ENCODE data around the gene MORC1.

The MORC1 gene

DNA sequence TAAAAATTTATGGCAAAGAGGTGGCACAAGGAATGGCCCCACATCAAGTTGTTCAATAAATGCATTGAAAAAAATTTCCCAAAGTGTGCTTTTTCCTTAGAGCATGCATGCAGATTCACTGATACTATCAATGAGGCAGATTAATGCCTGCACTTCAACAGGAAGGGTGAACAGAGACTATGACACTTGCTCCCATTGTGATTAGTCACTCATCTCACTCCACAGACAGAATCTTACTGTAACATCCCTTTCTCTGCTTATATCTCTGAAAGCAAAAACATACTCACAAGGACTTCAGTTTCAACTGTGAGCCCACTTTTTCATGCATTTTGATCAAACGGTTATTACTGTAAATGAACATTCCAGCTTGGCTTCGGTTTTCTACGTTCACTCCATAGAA is 60.9 kb downstream of the MORC1 start:
- H3K27ac ChIP-seq (ENCODE audit: low read length), result no peak overlapping the region
- no peak overlapping the region for H3K9ac ChIP-seq (ENCODE audit: low read length)
- peaks cover 27% of the 10 kb centered on the region for H3F3A ChIP-seq (ENCODE audit: insufficient read depth, low read length)
- DNase-seq, result no peak
- H3K4me1 ChIP-seq (ENCODE audit: low read length), result peaks cover 68% of the 10 kb centered on the region
- H4K20me1 ChIP-seq (ENCODE audit: insufficient read depth, low read length), result no peaks in the 10 kb centered on the region
- H3K36me3 ChIP-seq (replicated peaks; ENCODE audit: insufficient read depth, low read length), result peaks cover 14% of the 10 kb centered on the region
- no peak overlapping the region; the same call in 1 of the 2 replicates for H3K4me2 ChIP-seq (ENCODE audit: low read depth, low read length)
- H3K9me2 ChIP-seq (replicated peaks; ENCODE audit: insufficient read depth, low read length), result no peaks in the 10 kb centered on the region
- no peaks in the 10 kb centered on the region for H3K9me3 ChIP-seq (replicated peaks; ENCODE audit: insufficient read depth, low read length)
- no peak overlapping the region for H3K4me3 ChIP-seq (ENCODE audit: low read length)
- H3K27me3 ChIP-seq (replicated peaks; ENCODE audit: insufficient read depth, low read length), result no peaks in the 10 kb centered on the region
- no peak overlapping the region for H2AFZ ChIP-seq (ENCODE audit: low read length)
- TF ChIP-seq, protein P1, sequence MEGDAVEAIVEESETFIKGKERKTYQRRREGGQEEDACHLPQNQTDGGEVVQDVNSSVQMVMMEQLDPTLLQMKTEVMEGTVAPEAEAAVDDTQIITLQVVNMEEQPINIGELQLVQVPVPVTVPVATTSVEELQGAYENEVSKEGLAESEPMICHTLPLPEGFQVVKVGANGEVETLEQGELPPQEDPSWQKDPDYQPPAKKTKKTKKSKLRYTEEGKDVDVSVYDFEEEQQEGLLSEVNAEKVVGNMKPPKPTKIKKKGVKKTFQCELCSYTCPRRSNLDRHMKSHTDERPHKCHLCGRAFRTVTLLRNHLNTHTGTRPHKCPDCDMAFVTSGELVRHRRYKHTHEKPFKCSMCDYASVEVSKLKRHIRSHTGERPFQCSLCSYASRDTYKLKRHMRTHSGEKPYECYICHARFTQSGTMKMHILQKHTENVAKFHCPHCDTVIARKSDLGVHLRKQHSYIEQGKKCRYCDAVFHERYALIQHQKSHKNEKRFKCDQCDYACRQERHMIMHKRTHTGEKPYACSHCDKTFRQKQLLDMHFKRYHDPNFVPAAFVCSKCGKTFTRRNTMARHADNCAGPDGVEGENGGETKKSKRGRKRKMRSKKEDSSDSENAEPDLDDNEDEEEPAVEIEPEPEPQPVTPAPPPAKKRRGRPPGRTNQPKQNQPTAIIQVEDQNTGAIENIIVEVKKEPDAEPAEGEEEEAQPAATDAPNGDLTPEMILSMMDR (IDR thresholded peaks at IDR 0.05; ENCODE audit: low read length), result no peak
- TF ChIP-seq EZH2phosphoT487 (IDR thresholded peaks at IDR 0.05; ENCODE audit: low read length) (no peak), EZH2 (optimal IDR thresholded peaks at IDR 0.05; ENCODE audit: low read depth, low read length) (no peak)
- 0 out of 2 replicates have a peak, but pooled peaks cover 4% of the 10 kb centered on the region for H3K79me2 ChIP-seq (ENCODE audit: low read length)

DNA sequence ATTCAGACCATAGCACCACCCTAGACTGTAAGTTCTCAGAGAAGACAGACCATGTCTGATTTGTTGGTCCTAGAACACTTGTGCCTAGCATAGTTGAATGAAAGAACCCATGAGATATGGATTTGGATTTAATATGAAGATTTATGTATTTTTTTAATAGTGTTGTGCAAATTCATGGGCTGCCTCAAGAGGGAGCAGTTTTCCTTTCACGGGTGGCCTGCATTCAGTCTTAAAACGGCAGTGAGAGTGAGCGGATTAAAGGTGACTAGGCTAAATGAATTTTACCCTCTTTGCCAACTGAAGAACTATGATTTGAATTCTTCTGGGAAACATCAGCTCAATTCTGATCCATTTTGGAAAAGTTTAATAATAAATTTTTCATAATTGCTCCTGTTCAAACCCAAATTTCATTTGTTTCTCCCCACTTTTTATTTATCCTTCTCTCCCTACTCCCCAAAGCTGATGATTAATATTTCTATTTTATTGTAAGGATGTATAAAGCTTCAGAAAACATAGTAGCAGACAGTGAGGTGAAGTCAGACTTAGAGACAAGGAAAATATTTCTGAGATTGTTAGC is 67.3 kb downstream of the MORC1 start:
- Histone ChIP-seq H3K79me2 (ENCODE audit: low read length) (0 out of 2 replicates have a peak, but pooled peaks cover 6% of the 10 kb centered on the region), H3K4me2 (ENCODE audit: low read depth, low read length) (no peak overlapping the region), H3K9me3 (replicated peaks; ENCODE audit: insufficient read depth, low read length) (no peaks in the 10 kb centered on the region), H3K9me2 (replicated peaks; ENCODE audit: insufficient read depth, low read length) (no peaks in the 10 kb centered on the region), H3K27me3 (replicated peaks; ENCODE audit: insufficient read depth, low read length) (no peaks in the 10 kb centered on the region), H3K9ac (ENCODE audit: low read length) (no peak overlapping the region), H3K27ac (ENCODE audit: low read length) (no peak overlapping the region), H4K20me1 (ENCODE audit: insufficient read depth, low read length) (no peaks in the 10 kb centered on the region), H3K4me1 (ENCODE audit: low read length) (peaks cover 31% of the 10 kb centered on the region), H3K4me3 (ENCODE audit: low read length) (no peak overlapping the region), H3F3A (ENCODE audit: insufficient read depth, low read length) (peaks cover 3% of the 10 kb centered on the region; the same call in 1 of the 2 replicates), H2AFZ (ENCODE audit: low read length) (no peak overlapping the region), H3K36me3 (replicated peaks; ENCODE audit: insufficient read depth, low read length) (peaks cover 4% of the 10 kb centered on the region; the same call in 1 of the 2 replicates)
- peak; percentile 58 for DNase-seq
- TF ChIP-seq EZH2 (optimal IDR thresholded peaks at IDR 0.05; ENCODE audit: low read depth, low read length) (no peak), EZH2phosphoT487 (IDR thresholded peaks at IDR 0.05; ENCODE audit: low read length) (no peak)
- TF ChIP-seq, protein P1 (IDR thresholded peaks at IDR 0.05; ENCODE audit: low read length), result peak; percentile 77

DNA sequence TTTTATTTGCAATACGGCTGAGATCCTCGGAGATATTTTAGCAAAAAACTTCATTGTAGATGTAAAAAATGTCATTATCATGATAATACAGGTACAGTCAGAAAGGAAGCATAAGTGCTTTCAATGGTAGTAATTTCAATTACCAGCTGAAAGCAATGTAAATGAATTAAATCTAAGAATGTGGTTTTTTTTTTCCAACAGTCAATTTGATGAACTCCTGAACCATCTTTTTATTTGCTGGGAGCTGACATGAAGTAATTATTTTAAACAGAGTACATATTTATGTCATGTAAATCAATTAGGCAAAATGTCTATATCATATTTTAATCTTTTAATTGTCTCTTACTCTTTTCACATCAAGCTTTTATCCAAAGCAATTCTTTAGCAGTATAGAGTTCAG is 70.6 kb downstream of the MORC1 start:
- no peak overlapping the region for H3K4me3 ChIP-seq (ENCODE audit: low read length)
- no peak for TF ChIP-seq EZH2 (optimal IDR thresholded peaks at IDR 0.05; ENCODE audit: low read depth, low read length)
- no peak for TF ChIP-seq EZH2phosphoT487 (IDR thresholded peaks at IDR 0.05; ENCODE audit: low read length)
- TF ChIP-seq, protein P1 (IDR thresholded peaks at IDR 0.05; ENCODE audit: low read length), result no peak

More for the DNA sequence above, 70.6 kb downstream of the MORC1 start:
- Histone ChIP-seq H3K27me3 (replicated peaks; ENCODE audit: insufficient read depth, low read length) (no peaks in the 10 kb centered on the region), H3K36me3 (replicated peaks; ENCODE audit: insufficient read depth, low read length) (no peaks in the 10 kb centered on the region; the same call in 1 of the 2 replicates), H2AFZ (ENCODE audit: low read length) (no peak overlapping the region), H3K4me1 (ENCODE audit: low read length) (peaks cover 12% of the 10 kb centered on the region), H3K79me2 (ENCODE audit: low read length) (0 out of 2 replicates have a peak, but pooled peaks cover 4% of the 10 kb centered on the region), H3K9me3 (replicated peaks; ENCODE audit: insufficient read depth, low read length) (no peaks in the 10 kb centered on the region), H4K20me1 (ENCODE audit: insufficient read depth, low read length) (no peaks in the 10 kb centered on the region), H3K9ac (ENCODE audit: low read length) (no peak overlapping the region), H3K4me2 (ENCODE audit: low read depth, low read length) (no peak overlapping the region), H3F3A (ENCODE audit: insufficient read depth, low read length) (no peaks in the 10 kb centered on the region), H3K9me2 (replicated peaks; ENCODE audit: insufficient read depth, low read length) (no peaks in the 10 kb centered on the region), H3K27ac (ENCODE audit: low read length) (no peak overlapping the region)
- no peak for DNase-seq
